ENCODE data around the gene TAF8.

- TF ChIP-seq ZNF24 (IDR thresholded peaks at IDR 0.05): no peak
- TF ChIP-seq MAX (IDR thresholded peaks at IDR 0.05; ENCODE audit: low read depth, low read length): no peak
- TF ChIP-seq BHLHE40 (IDR thresholded peaks at IDR 0.05; ENCODE audit: borderline replicate concordance in 1 of 2, low read depth in 2 of 2, low read length in 1 of 2): no peak
- TF ChIP-seq BCL11A (IDR thresholded peaks at IDR 0.05; ENCODE audit: low read depth, low read length): no peak
Observed at GRCh38 chr6:42117843-42118161, 67.5 kb downstream of the TAF8 start.

Measured in GM12878 (cell line).